H4 (cell line): ENCODE results near the gene RAB17. TPM values are rescaled to one million over a fixed set of nuclear protein-coding genes. Genes with fewer than 3 reads are reported as not detected.

ENCODE experiments used
- DNase-seq: peaks from one replicate; pipeline ENCODE4 v3.0.0-alpha.2; 2015; ENCODE audit warnings: low spot score
- total RNA-seq: library from RNA; depleted of rRNA; stranded (reverse); fragments of >200 nt; shearing (Covaris generic); gene quantifications from 2 replicates; pipeline ENCODE4 v1.2.3, GENCODE V29; 2014; rRNA removed

The RAB17 gene
- total RNA-seq = not detected in 2 replicates

DNA sequence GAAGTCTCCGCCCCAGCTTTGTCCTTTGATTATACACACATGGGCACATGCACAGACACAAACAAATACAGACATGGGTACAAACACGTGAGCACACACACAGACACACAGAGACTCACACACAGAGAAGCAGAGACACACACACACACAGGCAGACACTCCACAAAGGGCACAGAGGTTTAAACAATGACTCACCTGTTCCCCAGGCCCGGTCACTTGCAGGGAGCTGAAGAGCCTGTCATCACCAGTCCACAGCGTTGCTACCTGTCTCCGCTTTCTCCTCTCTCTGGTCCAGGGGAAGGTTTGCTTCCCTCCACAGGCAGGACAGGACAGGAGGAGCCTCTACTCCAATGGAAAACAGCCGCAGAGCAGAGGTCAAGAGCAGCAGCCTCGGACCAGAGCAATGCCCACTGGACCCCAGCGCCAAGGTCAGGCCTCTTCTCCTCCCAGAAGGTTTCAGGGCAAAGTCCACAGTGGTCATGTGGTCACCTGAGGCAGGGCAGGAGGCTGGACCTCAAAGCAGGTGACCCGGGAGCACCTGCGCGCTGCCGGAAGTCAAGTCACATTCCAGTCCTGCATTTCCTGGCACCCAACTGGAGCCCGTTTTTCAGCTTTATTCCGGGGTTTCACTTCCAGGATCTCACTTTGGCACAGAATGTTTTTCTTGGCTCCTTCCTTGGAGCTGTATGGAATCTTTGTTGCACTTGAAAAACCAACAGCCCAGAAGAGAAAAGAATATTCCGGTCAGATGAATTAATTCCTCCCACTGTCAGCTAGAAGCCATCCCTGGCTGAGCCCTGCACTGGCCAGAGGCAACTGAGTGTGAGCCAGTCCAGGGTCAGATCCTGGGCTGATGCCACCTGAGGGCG, at the start of gene RAB17:
Gene RAB17, minus strand, starts transcription at position 463 of the 869 bp plus-strand sequence. CDS start 4,580 bp downstream, outside the sequence.
- no peak for DNase-seq

- DNase-seq = no peak
These were observed 49.3 kb upstream of the RAB17 start for GRCh38 chr2:237639836-237640220.

GRCh38 chr2:237639052-237639835, 48.7 kb upstream of the RAB17 start:
- DNase-seq = no peak

GRCh38 chr2:237638176-237638575, 47.6 kb upstream of the RAB17 start:
- no peak for DNase-seq

GRCh38 chr2:237637429-237638135, 47.0 kb upstream of the RAB17 start:
- no peak for DNase-seq

- DNase-seq = no peak
These were observed 46.0 kb upstream of the RAB17 start for GRCh38 chr2:237636578-237636977.

- DNase-seq = no peak
These were observed 42.6 kb upstream of the RAB17 start for GRCh38 chr2:237633061-237633561.

GRCh38 chr2:237631801-237632585, 41.5 kb upstream of the RAB17 start:
- no peak for DNase-seq

DNA sequence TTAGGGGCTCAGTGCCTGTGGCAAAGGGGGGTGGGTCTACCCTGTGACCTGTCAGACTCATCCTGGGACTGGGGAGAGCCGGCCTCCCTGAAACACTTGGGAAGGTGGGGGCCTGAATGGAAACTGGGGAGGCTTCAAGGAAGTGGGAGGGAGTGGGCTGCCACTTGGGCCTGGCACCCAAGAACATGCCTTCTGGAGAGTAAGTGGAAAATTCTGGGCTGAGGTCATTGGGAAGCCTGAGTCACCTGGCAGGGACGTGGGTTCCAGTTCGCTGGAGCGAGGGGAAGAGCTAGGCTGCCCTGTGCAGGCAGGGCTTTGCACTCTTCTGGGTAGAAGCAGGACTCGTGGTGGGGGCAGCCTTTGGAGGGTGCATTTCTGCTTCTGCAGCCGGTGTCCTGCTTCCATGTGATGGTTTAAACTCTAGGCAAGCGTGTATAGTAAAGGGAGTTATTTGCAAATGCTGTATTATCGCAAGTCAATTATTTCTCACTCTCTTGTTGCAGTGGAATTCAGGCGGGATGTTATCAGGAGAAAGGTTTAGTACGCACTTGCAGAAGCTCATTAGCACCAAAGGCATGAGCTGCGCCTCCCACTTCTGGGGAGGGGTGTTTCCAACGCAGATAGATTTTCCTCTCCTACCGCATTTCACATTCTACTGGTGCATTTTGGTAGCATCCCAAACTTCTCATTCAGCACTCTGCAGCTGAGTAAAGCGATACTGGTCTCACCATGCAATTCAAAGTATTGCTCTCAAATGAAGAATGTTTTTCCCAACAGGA, 40.7 kb upstream of the RAB17 start:
- DNase-seq = no peak

DNA sequence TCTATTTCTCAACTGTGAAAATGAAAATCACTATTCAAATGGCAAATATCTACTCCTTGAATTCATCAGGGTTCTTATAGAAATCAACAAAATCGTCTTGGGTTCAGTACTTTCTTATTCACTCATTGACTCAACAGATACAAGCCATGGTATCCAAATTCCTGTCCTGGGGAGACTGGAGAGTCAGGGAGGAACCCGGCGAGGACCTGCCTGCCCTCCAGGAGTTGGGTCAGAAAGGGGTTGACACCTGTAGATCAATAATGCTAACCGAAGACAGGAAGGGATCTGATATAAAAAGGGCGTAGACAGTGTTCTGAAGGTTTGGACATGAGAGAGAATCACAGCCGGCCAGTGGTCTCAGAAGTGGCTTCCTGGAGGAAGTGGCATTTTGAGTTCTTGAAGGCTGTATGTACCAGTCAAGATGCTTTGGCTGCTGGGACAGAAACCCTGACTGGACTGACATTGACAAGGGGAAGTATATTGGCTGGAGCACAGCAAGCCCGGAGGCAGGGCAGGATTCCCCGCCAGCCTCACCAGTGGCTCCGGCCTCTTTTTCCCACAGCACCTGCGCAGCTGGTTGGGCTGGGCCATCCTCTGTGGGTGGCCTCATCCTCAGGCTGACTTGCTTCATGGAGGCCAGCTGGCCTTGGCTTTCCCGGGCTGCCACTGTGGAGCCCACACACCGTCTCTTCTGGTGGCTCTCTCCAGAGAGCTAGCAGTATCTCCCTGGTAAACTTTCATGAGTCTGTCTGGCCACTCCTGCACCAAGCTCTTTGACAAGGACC, 39.9 kb upstream of the RAB17 start:
- no peak for DNase-seq

- DNase-seq = no peak
These were observed 39.2 kb upstream of the RAB17 start for GRCh38 chr2:237629739-237630138.

DNA sequence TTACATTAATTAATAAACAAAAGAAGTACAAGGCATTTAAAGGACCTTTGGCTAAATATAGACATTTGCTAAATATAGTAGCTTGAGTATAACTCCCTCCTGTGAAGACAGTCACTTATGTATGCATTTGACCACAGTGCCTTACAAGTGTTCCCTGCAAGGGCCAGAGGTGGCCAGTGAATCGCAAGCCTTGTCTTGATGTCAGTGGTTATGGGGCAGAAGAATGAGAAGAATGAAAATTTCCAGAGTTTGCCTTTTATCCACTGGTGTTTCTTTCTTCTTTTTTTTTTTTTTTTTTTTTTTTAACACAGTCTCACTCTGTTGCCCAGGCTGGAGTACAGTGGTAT, 38.6 kb upstream of the RAB17 start:
- DNase-seq = no peak

DNA sequence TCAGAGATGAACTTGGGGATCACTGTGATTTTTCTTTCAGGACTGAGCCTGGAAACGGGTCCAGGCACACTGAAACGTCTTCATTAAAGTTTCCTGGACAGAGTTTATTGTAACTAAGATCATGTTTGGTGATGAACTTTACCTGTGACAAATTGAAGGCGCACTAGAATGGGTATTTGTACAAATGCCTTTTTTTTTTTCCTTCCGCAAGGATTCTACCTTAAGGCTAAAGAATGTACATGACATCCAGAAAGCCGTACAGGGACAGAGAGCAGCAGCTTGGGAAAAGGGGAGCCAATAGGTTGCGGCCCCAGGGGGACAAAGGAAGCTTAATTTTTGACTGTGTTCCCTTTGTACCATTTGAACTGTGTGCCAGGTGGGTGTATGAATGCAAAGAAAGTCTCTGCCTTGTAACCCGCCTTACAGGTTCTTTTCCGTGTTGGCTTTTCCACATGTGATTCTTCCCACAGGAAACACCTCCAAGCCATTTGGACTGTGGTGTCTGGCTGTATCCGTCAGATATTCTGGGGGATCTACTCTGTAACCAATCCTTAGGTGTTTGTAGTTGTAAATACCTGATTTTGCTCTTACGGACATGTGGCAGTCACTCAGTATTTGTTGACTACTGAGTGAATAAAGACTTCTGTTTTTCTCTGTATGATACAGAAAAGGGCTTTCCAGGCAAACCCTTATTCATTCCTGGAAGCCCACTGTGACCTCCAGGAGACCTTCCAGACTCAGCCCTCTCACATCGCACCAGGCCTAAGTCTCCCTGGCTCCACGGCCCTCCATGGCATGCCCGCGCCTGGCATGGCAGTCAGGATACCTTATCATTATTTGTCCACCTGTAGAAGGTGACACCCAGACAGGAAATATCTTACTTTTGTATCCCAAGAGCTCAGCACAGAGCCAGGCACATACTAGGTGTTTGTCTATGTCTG, 38.0 kb upstream of the RAB17 start:
- DNase-seq = no peak

GRCh38 chr2:237627441-237628246, 37.1 kb upstream of the RAB17 start, which contains the start of gene LRRFIP1:
Gene LRRFIP1, plus strand, starts transcription at chr2:237627587. Its CDS starts 58 bp downstream, at chr2:237627645.
- DNase-seq = no peak

DNA sequence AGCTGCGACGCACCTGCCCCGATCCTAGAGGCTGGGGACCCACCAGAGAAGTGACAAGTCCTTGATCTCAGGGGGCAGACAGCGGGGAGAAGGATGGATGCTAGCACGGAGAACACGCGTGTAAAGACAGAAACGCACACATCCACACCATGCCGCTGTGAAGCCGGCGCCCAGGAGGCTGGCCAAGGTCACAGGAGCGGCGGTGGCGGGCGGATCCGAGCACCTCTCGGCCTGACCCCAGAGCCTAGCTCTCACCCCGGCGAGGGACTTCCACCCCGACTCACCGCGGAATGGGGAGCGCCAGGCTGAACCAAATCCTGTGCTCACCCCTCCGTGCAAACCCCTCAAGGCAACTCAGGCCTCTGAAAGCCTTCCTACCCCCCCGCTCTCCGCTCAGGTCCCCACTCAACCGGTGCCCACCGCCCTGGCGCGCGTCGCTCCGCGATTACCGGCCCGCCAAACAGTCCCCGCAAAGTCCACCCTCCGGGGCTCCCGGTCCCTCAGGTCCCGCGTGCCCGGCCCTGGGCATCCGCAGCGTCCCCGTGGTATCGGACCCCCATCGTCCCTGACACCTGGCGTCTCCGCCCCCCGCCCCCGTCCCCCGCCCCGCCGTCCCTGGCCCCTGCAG, 36.4 kb upstream of the RAB17 start:
- no peak for DNase-seq

GRCh38 chr2:237625777-237626176, 35.2 kb upstream of the RAB17 start:
- DNase-seq = no peak

GRCh38 chr2:237625216-237625705, 34.7 kb upstream of the RAB17 start:
- no peak for DNase-seq
